Dermis blood vessel endothelial cell (primary cell): Measurements from ENCODE around the gene GAB3. TPM values are rescaled to one million over a fixed set of nuclear protein-coding genes. Genes with fewer than 3 reads are reported as not detected.

Experiments used
- DNase-seq: peaks from one replicate; pipeline ENCODE4 v3.0.0; 2010
- total RNA-seq: library from RNA; depleted of rRNA; stranded (reverse); fragments of >200 nt; gene quantifications from 2 replicates; pipeline ENCODE4 v1.2.3, GENCODE V29; 2014

The GAB3 gene
- total RNA-seq, 1 donor from 2014 or later, result 14.1 TPM

- peak; percentile 15 for DNase-seq
Measured at GRCh38 chrX:154749856-154750255, 1.0 kb downstream of the GAB3 start.

DNA sequence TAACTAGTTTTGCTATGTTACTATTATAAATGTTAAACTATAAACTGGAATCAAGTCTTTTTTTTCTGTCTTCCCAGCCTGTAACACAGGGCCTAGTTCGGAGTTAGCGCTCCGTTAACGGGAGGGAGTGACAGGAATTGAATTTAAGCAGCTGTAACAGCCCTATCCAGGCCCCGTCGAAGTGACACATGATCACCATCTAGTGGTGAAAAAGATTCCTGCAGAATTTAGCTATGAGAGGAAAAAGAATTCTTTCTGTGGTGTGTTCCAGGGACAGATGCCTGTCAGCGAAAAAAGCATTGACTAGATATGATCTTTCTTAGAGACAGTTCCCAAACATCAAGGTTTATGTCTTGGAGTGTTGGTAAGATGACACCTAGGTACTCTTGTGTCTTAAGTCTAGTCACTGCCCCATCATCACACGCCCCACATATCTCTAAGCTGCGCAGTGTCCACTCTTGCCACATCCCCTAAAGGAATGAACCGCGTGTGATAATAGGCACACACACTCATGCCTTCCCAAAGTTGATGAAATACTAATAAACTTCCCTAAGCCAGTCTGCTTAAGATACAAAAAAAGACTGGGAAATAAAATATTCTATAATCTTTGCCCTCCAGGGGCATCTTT is 2.1 kb downstream of the GAB3 start:
- DNase-seq, result peak; percentile 77

- DNase-seq, result no peak
Measured at GRCh38 chrX:154742613-154743012, 8.3 kb downstream of the GAB3 start.

GRCh38 chrX:154739952-154740465 is 10.9 kb downstream of the GAB3 start:
- DNase-seq, result no peak

DNA sequence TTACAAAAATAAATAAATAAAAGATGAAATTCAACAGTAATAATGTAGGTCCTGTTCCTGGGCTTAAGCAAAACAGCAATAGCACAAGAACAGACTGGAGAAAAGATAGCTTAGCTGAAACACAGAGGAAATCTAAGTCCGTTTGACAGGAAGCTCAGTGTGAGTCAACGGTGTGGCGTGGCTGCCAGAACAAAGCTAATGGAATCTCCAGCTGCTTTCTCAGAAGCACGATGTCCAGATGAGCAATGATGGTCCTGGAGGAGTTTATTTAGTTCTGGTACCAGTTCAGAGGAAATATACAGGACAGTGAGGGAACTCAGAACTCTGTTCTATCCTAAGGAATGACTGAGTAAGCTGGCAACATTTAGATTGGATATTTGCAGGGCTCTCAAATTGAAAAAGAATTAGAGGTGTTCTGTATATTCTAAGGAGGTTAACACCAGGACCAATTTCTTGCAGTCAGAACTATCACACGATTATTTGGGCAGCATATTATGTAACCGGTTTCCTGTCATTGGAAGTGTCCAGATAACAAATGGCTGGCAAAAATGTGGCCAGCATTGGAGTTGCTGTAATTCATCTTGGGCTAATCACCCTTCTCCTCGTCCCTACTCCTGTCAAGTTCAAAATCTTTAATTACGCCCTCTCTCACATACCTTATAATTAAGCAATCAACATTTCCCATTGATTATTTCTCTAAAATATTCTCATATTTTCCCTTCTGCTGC is 12.7 kb downstream of the GAB3 start:
- DNase-seq, result peak; percentile 90

GRCh38 chrX:154737136-154737535 is 13.7 kb downstream of the GAB3 start:
- DNase-seq, result no peak

DNA sequence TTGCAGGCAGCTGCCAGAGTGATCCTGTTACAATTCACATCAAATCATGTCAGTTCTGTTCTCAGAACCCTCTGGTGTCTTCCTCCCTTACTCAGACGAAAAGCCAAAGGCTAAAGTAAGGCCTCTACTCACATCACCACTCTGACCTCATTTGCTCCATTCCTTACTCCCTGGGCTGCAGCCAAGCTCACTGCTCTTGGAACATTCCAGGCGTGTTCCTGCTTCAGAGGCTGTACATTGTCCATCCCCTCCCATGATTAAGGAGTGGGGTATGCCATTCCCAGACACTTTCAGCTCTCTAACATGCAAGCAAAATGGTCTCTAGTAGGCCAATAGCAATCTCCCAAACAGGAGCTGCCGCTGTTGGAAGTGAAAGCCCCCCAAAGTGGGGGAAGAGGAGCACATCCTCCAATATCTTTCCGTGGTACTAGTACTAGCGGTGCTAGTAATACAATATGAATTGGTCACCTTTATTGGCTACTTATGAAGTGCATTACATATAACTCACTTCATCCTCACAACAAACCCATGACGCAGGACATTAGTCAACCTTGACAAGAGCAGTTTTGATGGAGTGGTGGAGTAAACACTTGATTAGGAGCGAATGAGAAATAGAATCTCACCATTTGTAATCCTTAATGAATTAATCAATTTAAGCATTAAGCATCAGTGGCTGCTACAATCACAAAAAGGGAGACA is 15.0 kb downstream of the GAB3 start:
- DNase-seq, result peak; percentile 86

GRCh38 chrX:154734061-154734781 is 16.7 kb downstream of the GAB3 start:
- DNase-seq, result peak; percentile 51

DNA sequence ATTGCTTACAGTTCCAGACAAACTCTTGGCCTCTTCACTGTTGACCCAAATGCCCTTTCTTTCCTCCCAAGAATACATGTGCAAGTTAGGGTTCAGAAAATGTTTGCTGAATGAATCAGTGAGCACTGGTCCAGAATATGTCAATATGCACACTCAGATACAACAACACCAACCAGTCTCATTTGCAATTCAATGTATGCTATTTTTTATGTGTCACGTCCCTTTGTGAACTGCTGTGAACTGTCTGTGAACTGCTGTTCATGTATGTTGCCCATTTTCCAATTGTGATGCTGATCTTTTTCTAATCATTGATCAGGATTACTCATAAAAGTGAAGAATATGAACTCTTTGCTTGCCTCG is 17.8 kb downstream of the GAB3 start:
- DNase-seq, result peak; percentile 52

DNA sequence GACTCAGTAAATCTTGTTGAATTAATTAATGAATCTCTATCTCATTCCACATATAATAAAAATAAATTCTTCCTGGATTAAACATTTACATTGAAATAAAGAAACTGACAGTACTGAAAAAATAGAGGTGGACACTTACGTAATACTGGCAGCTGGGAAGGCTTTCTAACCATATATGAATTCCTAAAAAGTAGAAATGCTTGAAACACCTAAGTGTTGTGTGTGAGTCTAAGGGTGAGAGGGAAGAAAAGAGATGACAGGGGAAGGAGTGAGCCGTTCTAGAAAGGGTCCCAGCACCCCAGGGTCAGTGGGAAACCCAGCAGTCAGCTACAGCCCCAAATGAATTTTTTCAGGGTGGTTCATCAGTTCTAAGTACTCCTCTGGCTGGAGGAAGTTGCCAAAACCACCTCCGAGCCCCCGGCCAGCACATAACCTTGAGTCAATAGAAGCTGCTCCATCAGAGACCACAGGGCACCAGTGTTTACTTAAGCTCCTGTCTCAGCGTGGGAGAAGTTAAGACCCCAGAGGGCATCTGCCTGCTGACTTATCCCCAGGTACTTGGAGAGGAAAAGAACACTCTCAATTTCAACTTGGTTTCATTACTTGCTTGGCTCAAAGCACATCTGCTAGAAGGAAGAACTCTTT is 18.3 kb downstream of the GAB3 start:
- DNase-seq, result no peak

- peak; percentile 10 for DNase-seq
Measured at GRCh38 chrX:154731881-154732280, 19.0 kb downstream of the GAB3 start.

- no peak for DNase-seq
Measured at GRCh38 chrX:154731184-154731583, 19.7 kb downstream of the GAB3 start.

DNA sequence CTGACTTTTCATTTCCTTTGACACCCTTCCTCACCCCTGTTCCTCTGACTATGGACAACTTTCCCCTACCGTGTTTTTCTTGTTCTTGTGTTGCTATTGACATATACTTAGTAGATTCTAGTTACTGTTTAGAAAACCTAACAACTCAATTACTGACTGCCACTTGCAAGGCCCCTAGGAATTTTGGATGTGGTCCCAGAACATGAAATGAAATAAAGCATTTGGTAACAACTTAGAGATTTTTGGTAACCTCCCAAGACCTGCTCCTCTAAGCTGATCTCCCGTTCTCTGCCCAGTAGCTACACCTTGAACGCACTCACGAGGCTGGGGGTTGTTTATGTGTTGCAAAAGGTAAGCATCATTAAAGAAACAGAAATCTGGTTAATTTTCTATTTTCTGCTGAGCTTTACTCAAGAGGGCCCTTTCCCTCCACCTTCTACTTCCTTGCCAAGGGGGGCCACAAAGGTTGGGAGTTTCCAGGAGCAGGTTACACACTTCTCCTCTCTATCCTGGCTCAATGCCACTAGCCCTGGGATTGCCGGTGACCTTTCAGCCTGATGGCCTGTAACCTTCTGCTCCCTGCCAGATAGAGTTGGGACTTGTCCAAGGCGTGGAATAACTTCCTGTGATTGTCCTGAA is 20.5 kb downstream of the GAB3 start:
- DNase-seq, result peak; percentile 94

- peak; percentile 12 for DNase-seq
Measured at GRCh38 chrX:154729439-154729838, 21.4 kb downstream of the GAB3 start.

DNA sequence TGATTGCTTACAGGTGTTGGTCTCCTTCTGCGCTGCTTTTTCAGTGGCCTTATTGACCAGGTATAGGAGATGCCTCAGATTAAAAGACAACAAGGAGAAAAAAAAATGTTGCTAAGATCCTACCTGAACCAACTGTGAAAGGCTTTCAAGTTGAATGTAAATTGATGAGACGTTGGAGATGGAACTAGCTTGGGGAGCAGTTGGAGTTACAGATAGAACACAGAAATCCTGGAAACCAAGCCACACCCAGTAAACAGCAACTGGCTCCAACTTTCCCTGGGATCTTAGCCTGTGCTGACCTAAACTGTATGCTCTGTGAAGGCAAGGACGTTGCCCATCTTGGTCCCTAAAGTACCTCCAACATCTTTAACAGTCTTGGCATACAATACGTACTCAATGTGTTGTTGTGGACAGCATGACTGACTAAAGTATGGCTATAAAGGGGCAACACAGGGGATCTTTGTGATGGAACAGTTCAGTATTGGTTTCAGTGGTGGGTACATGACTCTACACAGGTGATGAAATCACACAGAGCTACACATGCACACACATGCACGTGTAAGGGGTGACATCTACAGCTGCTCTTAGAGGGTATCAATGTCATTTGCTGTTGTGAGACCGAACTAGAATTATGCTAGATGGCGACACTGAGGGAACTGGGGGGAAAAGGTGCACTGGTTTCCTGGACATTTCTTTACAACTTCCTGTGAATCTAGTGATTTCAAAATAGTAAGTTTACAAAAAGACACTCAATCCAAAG is 22.3 kb downstream of the GAB3 start:
- no peak for DNase-seq

- DNase-seq, result peak; percentile 88
Measured at GRCh38 chrX:154727871-154728270, 23.0 kb downstream of the GAB3 start.

GRCh38 chrX:154727418-154727817 is 23.5 kb downstream of the GAB3 start:
- peak; percentile 9 for DNase-seq

DNA sequence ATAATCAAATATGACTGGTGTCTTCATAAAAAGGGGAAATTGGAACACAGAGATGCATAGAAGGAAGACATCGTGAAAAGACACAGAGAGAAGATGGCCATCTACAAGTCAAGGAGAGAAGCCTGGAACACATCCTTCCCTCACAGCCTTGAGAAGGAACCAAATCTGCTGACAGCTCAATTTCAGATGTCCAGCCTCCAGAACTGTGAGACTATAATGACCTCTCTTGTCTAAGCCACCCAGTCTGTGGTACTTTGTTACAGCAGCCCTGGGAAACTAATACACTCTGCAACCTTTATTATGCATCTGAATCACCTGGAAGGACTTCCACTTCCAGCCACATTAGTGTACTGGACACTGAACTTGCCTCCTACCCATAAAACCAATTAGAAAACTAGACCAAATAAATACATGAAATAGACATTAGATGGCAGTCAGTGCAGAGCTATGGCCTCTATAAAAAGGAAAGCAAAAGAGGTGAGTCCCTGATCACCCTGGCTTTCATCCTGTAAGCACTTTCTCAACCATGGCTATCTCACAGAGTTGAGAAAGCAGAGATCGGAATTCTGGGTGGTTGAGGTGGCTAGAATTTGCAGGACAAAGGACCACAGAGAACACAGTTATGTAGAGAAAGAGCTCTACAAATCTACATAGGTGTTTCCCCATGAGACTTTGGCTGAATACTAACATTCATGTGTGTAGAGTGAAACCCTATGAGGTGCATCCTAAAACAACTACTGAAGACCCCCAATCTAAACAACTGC is 25.7 kb downstream of the GAB3 start:
- no peak for DNase-seq

DNA sequence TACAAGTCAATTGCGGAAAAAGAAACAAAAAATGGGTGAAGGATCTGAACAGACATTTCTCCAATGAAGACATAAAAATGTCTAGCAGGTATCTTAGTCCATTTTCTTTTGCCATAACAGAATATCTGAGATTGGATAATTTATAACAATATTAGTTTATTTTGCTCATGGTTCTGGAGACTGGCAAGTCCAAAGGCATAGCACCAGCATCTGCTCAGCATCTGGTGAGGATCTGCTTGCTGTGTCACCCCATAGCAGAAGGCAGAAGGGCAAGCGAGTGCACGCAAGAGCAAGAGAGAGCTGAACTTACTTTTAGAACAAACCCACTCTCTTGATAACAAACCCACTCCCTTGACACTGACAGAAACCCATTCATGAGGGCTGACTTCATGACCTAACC is 29.7 kb downstream of the GAB3 start:
- DNase-seq, result no peak

DNA sequence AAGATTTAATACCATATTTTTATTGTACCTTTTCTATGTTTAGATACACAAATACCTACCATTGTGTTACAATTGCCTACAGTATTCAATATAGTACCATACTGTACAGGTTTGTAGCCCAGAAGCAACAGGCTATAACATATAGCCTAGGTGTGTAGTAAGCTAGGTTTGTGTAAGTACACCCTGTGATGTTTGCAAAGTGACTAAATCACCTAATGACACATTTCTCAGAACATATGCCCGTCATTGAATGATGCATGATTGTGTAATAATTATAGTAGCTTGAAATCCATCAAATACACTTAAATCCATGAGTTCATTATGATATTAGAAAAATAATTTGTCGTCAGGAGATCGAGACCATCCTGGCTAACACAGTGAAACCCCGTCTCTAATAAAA is 30.8 kb downstream of the GAB3 start:
- DNase-seq, result no peak
